ENCODE data around the gene UBE2K.
"Not testable (repeated sequence)": the region's sequence is repeated elsewhere in the genome, so short reads cannot be mapped to it uniquely, and the experiment has no call there.

DNA sequence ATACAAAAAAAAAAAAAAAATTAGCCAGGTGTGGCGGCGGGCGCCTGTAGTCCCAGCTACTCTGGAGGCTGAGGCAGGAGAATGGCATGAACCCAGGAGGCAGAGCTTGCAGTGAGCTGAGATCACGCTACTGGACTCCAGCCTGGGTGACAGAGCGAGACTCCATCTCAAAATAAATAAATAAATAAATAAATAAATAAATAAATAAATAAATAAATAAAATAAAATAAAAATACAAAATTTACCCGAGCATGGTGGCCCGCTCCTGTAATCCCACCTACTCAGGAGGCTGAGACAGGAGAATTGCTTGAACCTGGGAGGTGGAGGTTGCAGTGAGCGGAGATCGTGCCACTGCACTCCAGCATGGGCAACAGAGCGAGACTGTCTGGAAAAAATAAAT, 22.3 kb upstream of the UBE2K start:
- TF ChIP-seq, protein P1, sequence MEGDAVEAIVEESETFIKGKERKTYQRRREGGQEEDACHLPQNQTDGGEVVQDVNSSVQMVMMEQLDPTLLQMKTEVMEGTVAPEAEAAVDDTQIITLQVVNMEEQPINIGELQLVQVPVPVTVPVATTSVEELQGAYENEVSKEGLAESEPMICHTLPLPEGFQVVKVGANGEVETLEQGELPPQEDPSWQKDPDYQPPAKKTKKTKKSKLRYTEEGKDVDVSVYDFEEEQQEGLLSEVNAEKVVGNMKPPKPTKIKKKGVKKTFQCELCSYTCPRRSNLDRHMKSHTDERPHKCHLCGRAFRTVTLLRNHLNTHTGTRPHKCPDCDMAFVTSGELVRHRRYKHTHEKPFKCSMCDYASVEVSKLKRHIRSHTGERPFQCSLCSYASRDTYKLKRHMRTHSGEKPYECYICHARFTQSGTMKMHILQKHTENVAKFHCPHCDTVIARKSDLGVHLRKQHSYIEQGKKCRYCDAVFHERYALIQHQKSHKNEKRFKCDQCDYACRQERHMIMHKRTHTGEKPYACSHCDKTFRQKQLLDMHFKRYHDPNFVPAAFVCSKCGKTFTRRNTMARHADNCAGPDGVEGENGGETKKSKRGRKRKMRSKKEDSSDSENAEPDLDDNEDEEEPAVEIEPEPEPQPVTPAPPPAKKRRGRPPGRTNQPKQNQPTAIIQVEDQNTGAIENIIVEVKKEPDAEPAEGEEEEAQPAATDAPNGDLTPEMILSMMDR (IDR thresholded peaks at IDR 0.05), result not testable (repeated sequence)
- not testable (repeated sequence) for TF ChIP-seq POLR2A (IDR thresholded peaks at IDR 0.05)

Data from body of pancreas (tissue), 4 donors.